H1 (cell line): ENCODE results near the gene IL17D. TPM values are rescaled to one million over a fixed set of nuclear protein-coding genes. Genes with fewer than 3 reads are reported as not detected.

Experiments
- CTCF ChIA-PET: fragments of 300-600 bp; sonication (Branson Sonifier 250); formaldehyde crosslinking; loops from one replicate; lab custom pipeline; 2021; ENCODE audit not compliant: partially characterized antibody; lab: Charles Lee
- POLR2A ChIA-PET: fragments of 300-600 bp; sonication (Branson Sonifier 250); formaldehyde crosslinking; loops from one replicate; lab custom pipeline; 2021; ENCODE audit warnings: inconsistent platforms; ENCODE audit not compliant: partially characterized antibody; lab: Charles Lee
- DNase-seq, 2 experiments: peaks; one replicate each; pipeline versions ENCODE4 v3.0.0 to v3.0.0-alpha.2; 2010 to 2022; ENCODE audit warnings: low spot score in 2 of 2, low read depth in 1 of 2, mixed read lengths in 1 of 2
- FAIRE-seq: peaks from 2 replicates; lab custom pipeline; 2011; peaks lifted over from hg19 to GRCh38; lab: Jason Lieb, UNC
- H2AFZ ChIP-seq: 2 replicates; pipeline ENCODE4 v1.8.1; 2012; ENCODE audit warnings: low read length, inconsistent platforms
- H2AK5ac ChIP-seq: 2 replicates; pipeline ENCODE4 v1.6.1; 2013; ENCODE audit warnings: low read depth, low read length
- H2BK120ac ChIP-seq: replicated peaks from 2 replicates; pipeline ENCODE3; 2013; ENCODE audit warnings: low read depth, low read length, inconsistent platforms
- H2BK12ac ChIP-seq: 2 replicates; pipeline ENCODE4 v1.6.1; 2013; ENCODE audit warnings: low read depth, low read length
- H2BK15ac ChIP-seq: 2 replicates; pipeline ENCODE4 v1.6.1; 2013; ENCODE audit warnings: low read length
- H2BK20ac ChIP-seq: 2 replicates; pipeline ENCODE4 v1.6.1; 2013; ENCODE audit warnings: low read length
- H2BK5ac ChIP-seq: 2 replicates; pipeline ENCODE4 v1.6.1; 2013; ENCODE audit warnings: low read depth, low read length
- H3K14ac ChIP-seq: 2 replicates; pipeline ENCODE4 v1.6.1; 2013; ENCODE audit warnings: inconsistent platforms; ENCODE audit not compliant: insufficient read length
- H3K18ac ChIP-seq: 2 replicates; pipeline ENCODE4 v1.6.1; 2013; ENCODE audit warnings: low read length; ENCODE audit errors: extremely low read depth
- H3K23ac ChIP-seq: 2 replicates; pipeline ENCODE4 v1.6.1; 2013; ENCODE audit warnings: inconsistent platforms; ENCODE audit not compliant: insufficient read length
- H3K23me2 ChIP-seq: 2 replicates; pipeline ENCODE4 v1.6.1; 2013; ENCODE audit warnings: low read depth, low read length
- H3K27ac ChIP-seq: 2 replicates; pipeline ENCODE4 v1.6.1; 2011; ENCODE audit warnings: low read depth, low read length, inconsistent platforms
- H3K27me3 ChIP-seq, 4 experiments: replicated peaks in 1 of 4; 1 replicate in 1 of 4; 2 replicates in 3 of 4; pipeline versions ENCODE4 v1.6.1 to v1.8.1; 2011 to 2013; ENCODE audit warnings: low read length in 3 of 4, mild to moderate bottlenecking in 3 of 4, inconsistent platforms in 2 of 4, mixed read lengths in 2 of 4, moderate library complexity in 1 of 4; ENCODE audit not compliant: control insufficient read depth in 3 of 4, insufficient read depth in 3 of 4; ENCODE audit errors: extremely low read depth in 1 of 4
- H3K36me3 ChIP-seq, 4 experiments: 2 replicates each; pipeline versions ENCODE4 v1.6.1 to v1.8.1; 2011 to 2013; ENCODE audit warnings: mild to moderate bottlenecking in 4 of 4, low read length in 3 of 4, moderate library complexity in 2 of 4, control low read depth in 1 of 4, inconsistent platforms in 1 of 4; ENCODE audit not compliant: insufficient read depth in 4 of 4, control insufficient read depth in 2 of 4
- H3K4ac ChIP-seq: replicated peaks from 2 replicates; pipeline ENCODE3; 2013; ENCODE audit warnings: low read length, low read depth, mixed read lengths, inconsistent platforms; ENCODE audit not compliant: insufficient read length
- H3K4me1 ChIP-seq, 4 experiments: replicated peaks in 1 of 4; 1 replicate in 1 of 4; 2 replicates in 3 of 4; pipeline versions ENCODE4 v1.6.1 to v1.8.1; 2011 to 2013; ENCODE audit warnings: low read length in 3 of 4, inconsistent platforms in 2 of 4, mixed read lengths in 1 of 4; ENCODE audit not compliant: insufficient read depth in 4 of 4, control insufficient read depth in 3 of 4
- H3K4me2 ChIP-seq, 2 experiments: 2 replicates each; pipeline versions ENCODE4 v1.6.1 to v1.8.1; 2011 to 2013; ENCODE audit warnings: low read depth in 2 of 2, low read length in 2 of 2, control low read depth in 1 of 2, inconsistent platforms in 1 of 2, mild to moderate bottlenecking in 1 of 2; ENCODE audit not compliant: insufficient read depth in 1 of 2
- H3K4me3 ChIP-seq, 4 experiments: fragments of 200-600, 300-600 bp in 1 of 4; sonication (generic), shearing (Covaris generic), sonication (Bioruptor Twin) in 1 of 4; 2 replicates each; pipeline versions ENCODE4 v1.5.1 to v1.8.1; 2011 to 2016; ENCODE audit warnings: low read length in 4 of 4, low read depth in 3 of 4, control low read depth in 2 of 4, inconsistent platforms in 2 of 4, mild to moderate bottlenecking in 2 of 4, mixed read lengths in 1 of 4, moderate library complexity in 1 of 4; ENCODE audit not compliant: insufficient read depth in 2 of 4; ENCODE audit errors: extremely low read depth in 1 of 4
- H3K56ac ChIP-seq: replicated peaks from 2 replicates; pipeline ENCODE3; 2013; ENCODE audit warnings: low read depth, mild to moderate bottlenecking, mixed read lengths, low read length, inconsistent platforms; ENCODE audit not compliant: insufficient read length
- H3K79me1 ChIP-seq: 2 replicates; pipeline ENCODE4 v1.6.1; 2013; ENCODE audit warnings: low read depth, low read length, control low read depth
- H3K79me2 ChIP-seq, 2 experiments: 2 replicates each; pipeline versions ENCODE4 v1.6.1 to v1.8.1; 2012 to 2013; ENCODE audit warnings: low read length in 2 of 2, mild to moderate bottlenecking in 2 of 2, inconsistent platforms in 1 of 2; ENCODE audit not compliant: insufficient read depth in 2 of 2, control insufficient read depth in 1 of 2
- H3K9ac ChIP-seq, 4 experiments: replicated peaks in 1 of 4; 1 replicate in 1 of 4; 2 replicates in 3 of 4; pipeline versions ENCODE4 v1.6.1 to v1.8.1; 2011 to 2013; ENCODE audit warnings: low read depth in 3 of 4, low read length in 3 of 4, control low read depth in 2 of 4, mild to moderate bottlenecking in 2 of 4, moderate library complexity in 2 of 4, inconsistent platforms in 1 of 4; ENCODE audit errors: extremely low read depth in 1 of 4
- H3K9me3 ChIP-seq, 2 experiments: 2 replicates each; pipeline versions ENCODE4 v1.6.1 to v1.8.1; 2012 to 2013; ENCODE audit warnings: mild to moderate bottlenecking in 2 of 2, moderate library complexity in 2 of 2, control low read depth in 1 of 2, inconsistent platforms in 1 of 2, low read depth in 1 of 2, low read length in 1 of 2, mixed read lengths in 1 of 2; ENCODE audit not compliant: insufficient read depth in 2 of 2
- H4K20me1 ChIP-seq, 2 experiments: replicated peaks in 1 of 2; 2 replicates each; pipeline versions ENCODE3 to v1.8.1; 2011 to 2013; ENCODE audit warnings: inconsistent platforms in 2 of 2, low read length in 2 of 2, mild to moderate bottlenecking in 1 of 2; ENCODE audit not compliant: insufficient read depth in 2 of 2, control insufficient read depth in 1 of 2
- H4K5ac ChIP-seq: 2 replicates; pipeline ENCODE4 v1.6.1; 2013; ENCODE audit warnings: low read length, low read depth, mixed read lengths, inconsistent platforms; ENCODE audit not compliant: insufficient read length
- H4K8ac ChIP-seq: 2 replicates; pipeline ENCODE4 v1.8.0; 2013; ENCODE audit warnings: mild to moderate bottlenecking, moderate library complexity, low read length, inconsistent platforms; ENCODE audit not compliant: insufficient read depth; ENCODE audit errors: extremely low read depth
- H4K91ac ChIP-seq: replicated peaks from 2 replicates; pipeline ENCODE3; 2013; ENCODE audit warnings: low read length, mixed read lengths, inconsistent platforms; ENCODE audit not compliant: insufficient read length
- BRCA1 ChIP-seq: IDR thresholded peaks from 2 replicates; pipeline ENCODE4 v1.6.1; 2012; ENCODE audit warnings: low read depth, low read length, improper control_type of control experiment
- CBX5 ChIP-seq: fragments of 300-800, 300-1000 bp; sonication (generic); IDR thresholded peaks from 2 replicates; pipeline ENCODE4 v1.7.1; 2016; ENCODE audit warnings: antibody characterized with exemption, low read length, low read depth
- CBX8 ChIP-seq: fragments of 300-800, 300-1000 bp; sonication (generic); IDR thresholded peaks from 2 replicates; pipeline ENCODE4 v1.7.1; 2016; ENCODE audit warnings: low read depth, low read length, borderline replicate concordance
- RAD21 ChIP-seq, 2 experiments: IDR thresholded peaks in 1 of 2; conservative IDR thresholded peaks in 1 of 2; 2 replicates each; pipeline ENCODE4 v1.6.1; 2011; ENCODE audit warnings: low read depth in 2 of 2, low read length in 2 of 2, improper control_type of control experiment in 1 of 2, inconsistent platforms in 1 of 2, mild to moderate bottlenecking in 1 of 2, moderate library complexity in 1 of 2
- SIRT6 ChIP-seq: IDR thresholded peaks from one replicate; pipeline ENCODE4 v1.7.1; 2012; ENCODE audit warnings: low read length, inconsistent platforms
- SIX5 ChIP-seq: IDR thresholded peaks from 2 replicates; pipeline ENCODE4 v1.6.1; 2011; ENCODE audit warnings: mild to moderate bottlenecking, low read depth, low read length
- TAF7 ChIP-seq: optimal IDR thresholded peaks from 2 replicates; pipeline ENCODE3; 2011; ENCODE audit warnings: low read depth, mild to moderate bottlenecking, inconsistent platforms, low read length, moderate library complexity, borderline replicate concordance
- WGBS, 2 experiments: shearing (Covaris generic) in 1 of 2; methylation state at CpG; one replicate each; pipeline versions ENCODE4 v1.1.6 to v1.1.7; 2013 to 2015; ENCODE audit warnings: low lambda C conversion rate in 2 of 2, mixed read lengths in 2 of 2, inconsistent platforms in 1 of 2, low coverage in 1 of 2, missing lambda C conversion rate in 1 of 2; ENCODE audit not compliant: insufficient replicate concordance in 2 of 2, insufficient coverage in 1 of 2, insufficient read length in 1 of 2; ENCODE audit errors: extremely low coverage in 1 of 2, missing lambda C conversion rate in 1 of 2; 5-methylcytosine and 5-hydroxymethylcytosine counted together
- polyA plus RNA-seq, 7 experiments: library from polyadenylated mRNA; depleted of rRNA in 3 of 7; stranded (reverse) in 5 of 7; unstranded in 2 of 7; fragments of >200 nt in 5 of 7; fragments of 200-250 nt in 2 of 7; gene quantifications; 1 replicate in 5 of 7; 2 replicates in 1 of 7; 4 replicates in 1 of 7; pipeline versions ENCODE4 v1.2.1 to v1.2.3, GENCODE V29; 2011 to 2013; ENCODE audit warnings: missing spikeins in 2 of 7, mixed read lengths in 2 of 7
- total RNA-seq: library from RNA; stranded (reverse); fragmentation: NEBNext Ultra II Directional; extraction: Animal tissue kit (Norgen Biotek cat#: 25700); gene quantifications from 2 replicates; pipeline ENCODE4 v1.2.1, GENCODE V29; 2021
- TF ChIP-seq, protein P1 (sequence below): IDR thresholded peaks from 2 replicates; pipeline ENCODE4 v1.6.1; 2011; ENCODE audit warnings: low read length, improper control_type of control experiment
- TF ChIP-seq, protein P2 (sequence below): IDR thresholded peaks from 2 replicates; pipeline ENCODE4 v1.6.1; 2012; ENCODE audit warnings: inconsistent platforms
- TF ChIP-seq, protein P3 (sequence below): IDR thresholded peaks from 2 replicates; pipeline ENCODE4 v1.6.1; 2012; ENCODE audit warnings: inconsistent platforms
- TF ChIP-seq, protein P4 (sequence below): IDR thresholded peaks from 2 replicates; pipeline ENCODE4 v1.6.1; 2011; ENCODE audit warnings: low read depth, mild to moderate bottlenecking, low read length; ENCODE audit not compliant: insufficient read depth

Gene IL17D
- total and polyA plus RNA-seq, 2 of the 8 experiments (the other 6 are each of a cell fraction or from before 2014, with no cell fraction given), result 0.56 to 0.59 TPM

DNA sequence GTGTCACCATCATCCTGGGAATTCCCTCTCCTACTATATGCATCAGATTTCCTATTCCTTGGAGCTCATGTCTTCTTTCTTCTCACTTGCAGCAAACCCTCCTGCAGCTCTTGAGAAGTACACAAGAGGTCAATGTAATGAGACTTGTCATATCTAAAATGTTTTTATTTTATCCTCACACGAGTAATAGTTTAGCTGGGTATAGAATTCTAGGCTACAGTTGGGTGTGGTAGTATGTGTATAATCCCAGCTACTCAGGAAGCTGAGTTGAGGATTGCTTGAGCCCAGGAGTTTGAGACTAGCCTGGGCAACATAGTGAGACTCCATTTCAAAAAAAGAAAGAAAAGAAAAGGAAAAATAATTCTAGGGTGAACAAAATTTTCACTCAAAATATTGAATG is 45.9 kb downstream of the IL17D start:
- Histone ChIP-seq H3K79me1 (no peaks in the 10 kb centered on the region), H3K9ac (no peak overlapping the region), H2BK20ac (no peak overlapping the region), H4K5ac (no peak overlapping the region), H4K20me1 (no peaks in the 10 kb centered on the region), H4K8ac (no peak overlapping the region), H3K4me2 (no peak overlapping the region), H2AFZ (no peak overlapping the region), H3K4ac (no peak overlapping the region), H2BK15ac (no peak overlapping the region), H3K27me3 (no peaks in the 10 kb centered on the region), H3K14ac (no peak overlapping the region), H4K91ac (no peak overlapping the region), H2BK120ac (no peak overlapping the region), H3K4me3 (no peak overlapping the region), H3K79me2 (no peaks in the 10 kb centered on the region), H2AK5ac (no peak overlapping the region), H3K36me3 (no peaks in the 10 kb centered on the region), H3K4me1 (no peaks in the 10 kb centered on the region), H3K23me2 (no peaks in the 10 kb centered on the region), H3K18ac (no peak overlapping the region), H2BK12ac (no peak overlapping the region), H3K23ac (no peak overlapping the region), H3K27ac (no peak overlapping the region), H2BK5ac (no peak overlapping the region), H3K56ac (no peak overlapping the region), H3K9me3 (peaks cover 14 to 15% of the 10 kb centered on the region in 2 experiments; a peak in 3 of 4 replicates)
- FAIRE-seq, result no peak
- CTCF ChIA-PET, result interaction anchor here (0.7 to 1.4 kb wide), 4 partner anchors 12 to 67 kb away, joined by 3 to 5 read pairs (median 3); no protein-coding TSS in a partner anchor
- no peak for DNase-seq
- 89% methylated on average over 1 of the region's 1 CpG; no CpG with 5 or more reads in 1 of the 2 experiments for WGBS, 2 experiments
- POLR2A ChIA-PET, result interaction anchor here (0.6 kb wide), 1 partner anchor 8 kb away, joined by 4 read pairs; no protein-coding TSS in a partner anchor
- TF ChIP-seq BRCA1, result no peak
- TF ChIP-seq CBX8, result no peak
- TF ChIP-seq, protein P1, sequence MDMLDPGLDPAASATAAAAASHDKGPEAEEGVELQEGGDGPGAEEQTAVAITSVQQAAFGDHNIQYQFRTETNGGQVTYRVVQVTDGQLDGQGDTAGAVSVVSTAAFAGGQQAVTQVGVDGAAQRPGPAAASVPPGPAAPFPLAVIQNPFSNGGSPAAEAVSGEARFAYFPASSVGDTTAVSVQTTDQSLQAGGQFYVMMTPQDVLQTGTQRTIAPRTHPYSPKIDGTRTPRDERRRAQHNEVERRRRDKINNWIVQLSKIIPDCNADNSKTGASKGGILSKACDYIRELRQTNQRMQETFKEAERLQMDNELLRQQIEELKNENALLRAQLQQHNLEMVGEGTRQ, result no peak
- TF ChIP-seq, protein P2, sequence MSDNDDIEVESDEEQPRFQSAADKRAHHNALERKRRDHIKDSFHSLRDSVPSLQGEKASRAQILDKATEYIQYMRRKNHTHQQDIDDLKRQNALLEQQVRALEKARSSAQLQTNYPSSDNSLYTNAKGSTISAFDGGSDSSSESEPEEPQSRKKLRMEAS, result no peak
- no peak for TF ChIP-seq SIX5
- TF ChIP-seq CBX5, result no peak
- TF ChIP-seq, protein P3, sequence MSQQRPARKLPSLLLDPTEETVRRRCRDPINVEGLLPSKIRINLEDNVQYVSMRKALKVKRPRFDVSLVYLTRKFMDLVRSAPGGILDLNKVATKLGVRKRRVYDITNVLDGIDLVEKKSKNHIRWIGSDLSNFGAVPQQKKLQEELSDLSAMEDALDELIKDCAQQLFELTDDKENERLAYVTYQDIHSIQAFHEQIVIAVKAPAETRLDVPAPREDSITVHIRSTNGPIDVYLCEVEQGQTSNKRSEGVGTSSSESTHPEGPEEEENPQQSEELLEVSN, result no peak
- TF ChIP-seq SIRT6, result no peak
- TF ChIP-seq RAD21 (IDR thresholded peaks at IDR 0.05 in 1 of 2, conservative IDR thresholded peaks at IDR 0.05 in 1 of 2; ENCODE audit: low read depth in 2 of 2, low read length in 2 of 2), result no peak
- no peak for TF ChIP-seq TAF7
- TF ChIP-seq, protein P4, sequence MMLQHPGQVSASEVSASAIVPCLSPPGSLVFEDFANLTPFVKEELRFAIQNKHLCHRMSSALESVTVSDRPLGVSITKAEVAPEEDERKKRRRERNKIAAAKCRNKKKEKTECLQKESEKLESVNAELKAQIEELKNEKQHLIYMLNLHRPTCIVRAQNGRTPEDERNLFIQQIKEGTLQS, result no peak
